GM12891 (cell line): ENCODE data around the gene SORL1.
"Not testable (repeated sequence)": the region's sequence is repeated elsewhere in the genome, so short reads cannot be mapped to it uniquely, and the experiment has no call there.

ENCODE experiments used
- PAX5 ChIP-seq: IDR thresholded peaks from 2 replicates; pipeline ENCODE4 v1.6.1; 2011; ENCODE audit warnings: low read length, moderate library complexity, mild to moderate bottlenecking; ENCODE audit not compliant: insufficient read depth, severe bottlenecking
- POLR2A ChIP-seq: IDR thresholded peaks from 2 replicates; pipeline ENCODE4 v1.6.1; 2011; ENCODE audit warnings: low read depth, low read length, control low read depth
- POLR2AphosphoS5 ChIP-seq: IDR thresholded peaks from 2 replicates; pipeline ENCODE4 v1.6.1; 2011; ENCODE audit warnings: low read depth, low read length, control low read depth
- POU2F2 ChIP-seq: IDR thresholded peaks from 2 replicates; pipeline ENCODE4 v1.6.1; 2011; ENCODE audit warnings: low read depth, mild to moderate bottlenecking, control low read depth, low read length, moderate library complexity
- SPI1 ChIP-seq: IDR thresholded peaks from 2 replicates; pipeline ENCODE4 v1.6.1; 2011; ENCODE audit warnings: low read depth, low read length, control low read depth
- TAF1 ChIP-seq: IDR thresholded peaks from 2 replicates; pipeline ENCODE4 v1.6.1; 2011; ENCODE audit warnings: low read depth, low read length, control low read depth

DNA sequence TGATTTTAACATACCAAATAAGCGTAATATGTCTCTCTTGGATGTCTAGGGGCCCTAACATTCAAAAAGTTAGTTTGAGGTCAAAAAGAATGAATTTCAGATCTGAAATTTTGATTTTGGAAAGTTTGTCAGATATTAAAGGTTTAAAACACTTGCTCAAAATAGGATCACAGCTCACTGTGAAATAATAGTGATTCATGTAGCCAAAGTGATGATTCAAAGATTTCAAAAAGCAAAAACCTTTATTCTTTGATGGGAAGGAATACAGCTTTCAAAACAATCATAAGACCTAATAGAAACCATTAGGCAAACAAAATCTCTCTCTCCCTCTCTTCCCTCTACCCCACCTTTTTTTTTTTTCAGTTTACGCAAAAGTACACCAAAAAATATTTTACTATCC, 42.1 kb upstream of the SORL1 start:
- TF ChIP-seq POLR2A, POLR2AphosphoS5, PAX5, TAF1, SPI1, POU2F2: not testable (repeated sequence)
